ENCODE data around the gene KYNU.

DNA sequence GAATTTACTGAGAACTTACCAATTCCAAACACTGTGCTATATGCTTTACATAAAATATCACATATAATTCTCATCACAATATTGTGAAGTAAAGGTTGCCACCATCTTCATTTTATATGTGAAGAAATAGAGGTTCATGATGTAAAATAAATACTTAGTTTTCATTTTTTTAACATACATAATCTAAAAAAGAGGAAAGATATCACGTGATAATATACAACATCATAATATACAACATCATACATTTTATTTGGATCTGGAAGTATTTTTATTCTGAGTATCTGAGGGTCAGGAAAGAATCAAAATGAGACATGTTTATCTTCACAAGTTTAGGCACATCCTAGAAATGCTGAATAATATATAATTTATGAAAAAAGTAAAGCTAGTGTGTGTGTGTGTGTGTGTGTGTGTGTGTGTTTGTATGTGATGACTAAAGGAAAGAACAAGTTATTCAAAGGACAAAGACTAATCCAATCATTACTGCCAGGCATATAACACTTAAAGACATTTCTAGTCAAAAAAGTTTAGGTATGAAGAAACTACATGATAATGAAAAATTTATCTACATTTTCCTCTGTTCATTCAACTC is 186.2 kb downstream of the KYNU start:
- TF ChIP-seq POLR2A (IDR thresholded peaks at IDR 0.05; ENCODE audit: low read length): no peak
- TF ChIP-seq GATA1 (IDR thresholded peaks at IDR 0.05; ENCODE audit: low read depth, low read length): no peak
